GM13977 (cell line): ENCODE data around the gene XPNPEP3.

ENCODE experiments used
- DNase-seq: peaks from one replicate; pipeline ENCODE4 v3.0.0; 2012; ENCODE audit warnings: low spot score
- CTCF ChIP-seq: IDR thresholded peaks from 2 replicates; pipeline ENCODE4 v1.5.1; 2012; ENCODE audit warnings: mild to moderate bottlenecking, control low read depth; ENCODE audit not compliant: insufficient read depth; ENCODE audit errors: extremely low read depth, missing control alignments
- in situ Hi-C: fragments of 300-500 bp; cut with MboI; formaldehyde crosslinking; loops from one replicate; pipeline ENCODE4 v1.12.0; 2022; ENCODE audit warnings: low sequenced_read_pairs, low pct_unique_long_range_greater_than_20kb, mixed read lengths, inconsistent platforms; ENCODE audit not compliant: unreplicated experiment

XPNPEP3 gene

GRCh38 chr22:40856513-40857308, at the start of gene XPNPEP3, which contains the start of gene ST13:
TSS of gene XPNPEP3 (plus strand) at chr22:40857148. CDS start at chr22:40857182, 34 bp downstream.
TSS of gene ST13 (minus strand) at chr22:40856639. CDS start at chr22:40856540, 99 bp downstream.
- TF ChIP-seq CTCF: peak; percentile 3
- in situ Hi-C loops: no loop called here

GRCh38 chr22:40808018-40808841, 48.7 kb upstream of the XPNPEP3 start:
- TF ChIP-seq CTCF: no peak
- DNase-seq: no peak
- in situ Hi-C loops: no loop called here

More at GRCh38 chr22:40856513-40857308, at the start of gene XPNPEP3, which contains the start of gene ST13:
- peak; percentile 90 for DNase-seq

- in situ Hi-C loops: no loop called here
These were observed 43.0 kb upstream of the XPNPEP3 start for GRCh38 chr22:40813912-40814315.

GRCh38 chr22:40817737-40818136, 39.2 kb upstream of the XPNPEP3 start:
- no peak for TF ChIP-seq CTCF
- in situ Hi-C loops: no loop called here
- DNase-seq: peak; percentile 28

More at GRCh38 chr22:40813912-40814315, 43.0 kb upstream of the XPNPEP3 start:
- no peak for TF ChIP-seq CTCF
- no peak for DNase-seq

GRCh38 chr22:40818192-40818746, 38.7 kb upstream of the XPNPEP3 start:
- no peak for TF ChIP-seq CTCF
- in situ Hi-C loops: no loop called here
- peak; percentile 24 for DNase-seq
